CD4-positive, alpha-beta T cell treated with Interferon alpha-2 for 1 hour (primary cell): ENCODE results near the gene SPDYE17.
"Not testable (repeated sequence)": the region's sequence is repeated elsewhere in the genome, so short reads cannot be mapped to it uniquely, and the experiment has no call there.

Experiments used
- DNase-seq, 2 donors: peaks; one replicate each; pipeline ENCODE4 v3.0.0-alpha.2; 2020 to 2022

The SPDYE17 gene

GRCh38 chr7:77032261-77032660, at the start of gene SPDYE17:
SPDYE17 (minus strand) TSS chr7:77032361; CDS start chr7:77030570, 1,791 bp downstream.
- not testable (repeated sequence) for DNase-seq

- DNase-seq: not testable (repeated sequence)
Measured at GRCh38 chr7:77080236-77080635, 48.1 kb upstream of the SPDYE17 start.

- not testable (repeated sequence) for DNase-seq
Measured at GRCh38 chr7:77079624-77080023, 47.5 kb upstream of the SPDYE17 start.

- DNase-seq: not testable (repeated sequence)
Measured at GRCh38 chr7:77079112-77079511, 47.0 kb upstream of the SPDYE17 start.

- DNase-seq: not testable (repeated sequence)
Measured at GRCh38 chr7:77077060-77077459, 44.9 kb upstream of the SPDYE17 start.

- not testable (repeated sequence) for DNase-seq
Measured at GRCh38 chr7:77074786-77075396, 42.7 kb upstream of the SPDYE17 start.

GRCh38 chr7:77071108-77071507, 38.9 kb upstream of the SPDYE17 start:
- not testable (repeated sequence) for DNase-seq

GRCh38 chr7:77065869-77066268, 33.7 kb upstream of the SPDYE17 start:
- DNase-seq: not testable (repeated sequence)

GRCh38 chr7:77063732-77064131, 31.6 kb upstream of the SPDYE17 start:
- DNase-seq: not testable (repeated sequence)

GRCh38 chr7:77062557-77062956, 30.4 kb upstream of the SPDYE17 start, which contains the start of gene SPDYE18:
SPDYE18 (minus strand) TSS chr7:77062558; CDS start chr7:77060512, 2,046 bp downstream.
- not testable (repeated sequence) for DNase-seq

- not testable (repeated sequence) for DNase-seq
Measured at GRCh38 chr7:77026349-77026748, 5.8 kb downstream of the SPDYE17 start.

GRCh38 chr7:77010074-77010680, 22.0 kb downstream of the SPDYE17 start:
- not testable (repeated sequence) for DNase-seq

GRCh38 chr7:77008000-77008399, 24.2 kb downstream of the SPDYE17 start:
- DNase-seq: not testable (repeated sequence)

GRCh38 chr7:77006127-77007110, 25.7 kb downstream of the SPDYE17 start:
- DNase-seq: not testable (repeated sequence)

GRCh38 chr7:77005461-77006057, 26.6 kb downstream of the SPDYE17 start:
- not testable (repeated sequence) for DNase-seq

- not testable (repeated sequence) for DNase-seq
Measured at GRCh38 chr7:77004151-77004550, 28.0 kb downstream of the SPDYE17 start.

- DNase-seq: not testable (repeated sequence)
Measured at GRCh38 chr7:77003241-77003640, 28.9 kb downstream of the SPDYE17 start.

GRCh38 chr7:77002678-77003233, 29.4 kb downstream of the SPDYE17 start:
- not testable (repeated sequence) for DNase-seq

- not testable (repeated sequence) for DNase-seq
Measured at GRCh38 chr7:77002104-77002503, 30.1 kb downstream of the SPDYE17 start.

GRCh38 chr7:76999474-77000107, 32.6 kb downstream of the SPDYE17 start:
- not testable (repeated sequence) for DNase-seq

- not testable (repeated sequence) for DNase-seq
Measured at GRCh38 chr7:76998764-76999450, 33.3 kb downstream of the SPDYE17 start.
